Keratinocyte (primary cell): Measurements from ENCODE around the gene RNF14.

Experiments used
- EZH2 ChIP-seq: IDR thresholded peaks from one replicate; pipeline ENCODE4 v1.6.1; 2012; ENCODE audit warnings: inconsistent platforms, mild to moderate bottlenecking, low read length, moderate library complexity
- TF ChIP-seq, protein P1 (sequence below), 3 experiments: IDR thresholded peaks in 1 of 3; conservative IDR thresholded peaks in 1 of 3; optimal IDR thresholded peaks in 1 of 3; 2 replicates in 2 of 3; 3 replicates in 1 of 3; pipeline versions ENCODE3 to v1.5.1; 2011; ENCODE audit warnings: low read length in 3 of 3, mild to moderate bottlenecking in 3 of 3, moderate library complexity in 2 of 3, control low read depth in 1 of 3, inconsistent platforms in 1 of 3; ENCODE audit not compliant: insufficient read depth in 2 of 3; ENCODE audit errors: extremely low read depth in 1 of 3

DNA sequence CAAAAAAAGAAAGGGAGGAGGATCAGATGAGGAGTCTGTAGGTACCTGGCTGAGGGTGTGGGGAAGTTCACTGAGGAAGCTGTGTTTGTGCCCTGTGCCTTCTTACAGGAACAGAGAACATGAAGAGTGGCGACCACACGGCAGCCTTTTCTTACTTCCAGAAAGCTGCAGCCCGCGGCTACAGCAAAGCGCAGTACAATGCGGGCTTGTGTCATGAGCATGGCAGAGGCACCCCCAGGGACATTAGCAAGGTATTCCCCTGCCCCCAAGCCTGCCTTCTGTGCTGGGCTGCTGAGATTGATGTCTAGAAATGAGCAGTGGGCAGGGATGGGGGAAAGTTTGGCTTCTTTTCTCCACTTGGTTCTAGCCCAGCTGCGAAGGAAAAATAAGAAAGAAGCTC, 35.8 kb upstream of the RNF14 start:
- TF ChIP-seq, protein P1, sequence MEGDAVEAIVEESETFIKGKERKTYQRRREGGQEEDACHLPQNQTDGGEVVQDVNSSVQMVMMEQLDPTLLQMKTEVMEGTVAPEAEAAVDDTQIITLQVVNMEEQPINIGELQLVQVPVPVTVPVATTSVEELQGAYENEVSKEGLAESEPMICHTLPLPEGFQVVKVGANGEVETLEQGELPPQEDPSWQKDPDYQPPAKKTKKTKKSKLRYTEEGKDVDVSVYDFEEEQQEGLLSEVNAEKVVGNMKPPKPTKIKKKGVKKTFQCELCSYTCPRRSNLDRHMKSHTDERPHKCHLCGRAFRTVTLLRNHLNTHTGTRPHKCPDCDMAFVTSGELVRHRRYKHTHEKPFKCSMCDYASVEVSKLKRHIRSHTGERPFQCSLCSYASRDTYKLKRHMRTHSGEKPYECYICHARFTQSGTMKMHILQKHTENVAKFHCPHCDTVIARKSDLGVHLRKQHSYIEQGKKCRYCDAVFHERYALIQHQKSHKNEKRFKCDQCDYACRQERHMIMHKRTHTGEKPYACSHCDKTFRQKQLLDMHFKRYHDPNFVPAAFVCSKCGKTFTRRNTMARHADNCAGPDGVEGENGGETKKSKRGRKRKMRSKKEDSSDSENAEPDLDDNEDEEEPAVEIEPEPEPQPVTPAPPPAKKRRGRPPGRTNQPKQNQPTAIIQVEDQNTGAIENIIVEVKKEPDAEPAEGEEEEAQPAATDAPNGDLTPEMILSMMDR (optimal IDR thresholded peaks at IDR 0.05 in 1 of 3, IDR thresholded peaks at IDR 0.05 in 1 of 3, conservative IDR thresholded peaks at IDR 0.05 in 1 of 3; ENCODE audit: extremely low read depth in 1 of 3, insufficient read depth in 2 of 3, low read length in 3 of 3) = no peak
- TF ChIP-seq EZH2 = no peak
